Suprapubic skin (tissue), 4 donors: Measurements from ENCODE around the gene CD109.

Experiments
- CTCF ChIP-seq, 2 donors: fragments of 200-600 bp in 1 of 2; fragments of 450-650 bp in 1 of 2; sonication (generic) in 1 of 2; IDR thresholded peaks; one replicate each; pipeline ENCODE4 v1.5.1; 2016 to 2019; ENCODE audit warnings: antibody characterized with exemption in 2 of 2, mild to moderate bottlenecking in 1 of 2, moderate library complexity in 1 of 2
- POLR2A ChIP-seq, 2 donors: fragments of 450-650 bp; IDR thresholded peaks; one replicate each; pipeline ENCODE4 v1.6.1; 2017; ENCODE audit warnings: antibody characterized with exemption in 2 of 2, mild to moderate bottlenecking in 2 of 2, moderate library complexity in 2 of 2
- POLR2AphosphoS5 ChIP-seq, 3 donors: sonication (generic); formaldehyde crosslinking; IDR thresholded peaks; one replicate each; pipeline ENCODE4 v1.6.1; 2017; ENCODE audit warnings: antibody characterized with exemption in 3 of 3

GRCh38 chr6:73648166-73648565 is 47.8 kb upstream of the CD109 start:
- no peak for TF ChIP-seq CTCF (IDR thresholded peaks at IDR 0.05)
- no peak for TF ChIP-seq POLR2AphosphoS5 (IDR thresholded peaks at IDR 0.05)
- TF ChIP-seq POLR2A (IDR thresholded peaks at IDR 0.05) = no peak
